Karpas-422 (cell line): ENCODE measurements around the gene ST6GAL1. TPM values are rescaled to one million over a fixed set of nuclear protein-coding genes. Genes with fewer than 3 reads are reported as not detected.

Experiments
- DNase-seq: peaks from one replicate; pipeline ENCODE4 v3.0.0-alpha.2; 2015
- H2AFZ ChIP-seq: fragments of 200-600 bp; sonication (generic); 2 replicates; pipeline ENCODE4 v1.6.1; 2014; ENCODE audit warnings: antibody characterized with exemption, low read length, mixed read lengths
- H3K27ac ChIP-seq: fragments of 200-600 bp; sonication (generic); 2 replicates; pipeline ENCODE4 v1.5.1; 2014; ENCODE audit warnings: mild to moderate bottlenecking, low read length, moderate library complexity
- H3K27me3 ChIP-seq: fragments of 200-600 bp; sonication (generic); 2 replicates; pipeline ENCODE4 v1.6.1; 2014; ENCODE audit warnings: low read length, mixed read lengths
- H3K36me3 ChIP-seq: fragments of 200-600 bp; sonication (generic); 2 replicates; pipeline ENCODE4 v1.6.1; 2014; ENCODE audit warnings: low read length, mixed read lengths; ENCODE audit not compliant: insufficient read depth
- H3K4me1 ChIP-seq: fragments of 200-600 bp; sonication (generic); 2 replicates; pipeline ENCODE4 v1.6.1; 2014; ENCODE audit warnings: mild to moderate bottlenecking, low read length, mixed read lengths
- H3K4me2 ChIP-seq: fragments of 200-600 bp; sonication (generic); 2 replicates; pipeline ENCODE4 v1.6.1; 2014; ENCODE audit warnings: low read length, low read depth, mild to moderate bottlenecking; ENCODE audit not compliant: poor library complexity, severe bottlenecking
- H3K4me3 ChIP-seq: fragments of 200-600 bp; sonication (generic); 2 replicates; pipeline ENCODE4 v1.5.1; 2014; ENCODE audit warnings: mild to moderate bottlenecking, antibody characterized with exemption, low read length, mixed read lengths
- H3K79me2 ChIP-seq: fragments of 200-600 bp; sonication (generic); 2 replicates; pipeline ENCODE4 v1.6.1; 2014; ENCODE audit warnings: mild to moderate bottlenecking, low read length, mixed read lengths
- H3K9ac ChIP-seq: fragments of 200-600 bp; sonication (generic); 2 replicates; pipeline ENCODE4 v1.6.0; 2014; ENCODE audit warnings: low read length
- H3K9me2 ChIP-seq: fragments of 200-600 bp; sonication (generic), shearing (Covaris generic); replicated peaks from 2 replicates; pipeline ENCODE4 v1.6.0; 2014; ENCODE audit warnings: mild to moderate bottlenecking, low read length, moderate library complexity; ENCODE audit not compliant: insufficient read depth
- H3K9me3 ChIP-seq: fragments of 300-700, 200-600 bp; sonication (generic); 2 replicates; pipeline ENCODE4 v1.6.1; 2014; ENCODE audit warnings: low read length, mixed read lengths
- H4K20me1 ChIP-seq: fragments of 200-600 bp; sonication (generic); 2 replicates; pipeline ENCODE4 v1.6.1; 2014; ENCODE audit warnings: mild to moderate bottlenecking, antibody characterized with exemption, low read length, low read depth; ENCODE audit not compliant: insufficient read depth
- total RNA-seq: library from RNA; depleted of rRNA; stranded (reverse); fragments of >200 nt; shearing (Covaris generic); gene quantifications from 2 replicates; pipeline ENCODE4 v1.2.3, GENCODE V29; 2014; ENCODE audit warnings: low replicate concordance

ST6GAL1 gene
- total RNA-seq, 1 experiment from 2014 or later = 416 TPM

DNA sequence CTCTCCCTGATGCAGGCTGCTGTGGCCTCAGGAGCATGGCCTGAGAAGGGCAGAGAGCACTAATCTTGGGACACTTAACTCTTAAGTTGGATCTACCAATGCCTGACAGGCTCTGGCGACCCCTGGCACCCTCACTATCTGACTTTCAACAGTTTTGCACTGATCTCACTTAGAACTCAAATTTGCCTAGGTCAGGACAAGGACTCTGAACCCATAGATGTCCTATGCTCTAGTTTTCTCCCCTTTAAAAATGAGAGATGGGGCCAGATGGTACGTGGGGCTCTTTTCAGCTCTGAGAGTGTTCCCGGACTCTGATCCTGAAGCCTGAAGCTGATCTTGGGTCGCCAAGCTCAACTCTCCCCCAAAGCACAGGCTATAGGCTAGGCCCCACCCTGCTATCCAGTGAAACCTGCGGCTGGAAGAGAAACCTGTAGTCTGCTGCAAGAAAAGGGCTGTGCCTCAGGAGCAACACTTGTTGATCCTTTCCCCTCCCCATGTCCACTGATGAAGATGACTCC lies 143.3 kb downstream of the ST6GAL1 start:
- Histone ChIP-seq H4K20me1 (peaks cover 22% of the 10 kb centered on the region), H3K36me3 (peaks cover 61% of the 10 kb centered on the region), H3K27me3 (no peaks in the 10 kb centered on the region), H3K79me2 (peaks cover 28% of the 10 kb centered on the region), H3K9me2 (no peaks in the 10 kb centered on the region), H2AFZ (no peak overlapping the region), H3K9me3 (no peaks in the 10 kb centered on the region), H3K27ac (peak overlapping the region; percentile 98), H3K4me2 (peak overlapping the region; percentile 73), H3K4me1 (peaks cover 79% of the 10 kb centered on the region), H3K4me3 (peak overlapping the region; percentile 66), H3K9ac (peak overlapping the region; percentile 78)
- DNase-seq = peak; percentile 43

DNA sequence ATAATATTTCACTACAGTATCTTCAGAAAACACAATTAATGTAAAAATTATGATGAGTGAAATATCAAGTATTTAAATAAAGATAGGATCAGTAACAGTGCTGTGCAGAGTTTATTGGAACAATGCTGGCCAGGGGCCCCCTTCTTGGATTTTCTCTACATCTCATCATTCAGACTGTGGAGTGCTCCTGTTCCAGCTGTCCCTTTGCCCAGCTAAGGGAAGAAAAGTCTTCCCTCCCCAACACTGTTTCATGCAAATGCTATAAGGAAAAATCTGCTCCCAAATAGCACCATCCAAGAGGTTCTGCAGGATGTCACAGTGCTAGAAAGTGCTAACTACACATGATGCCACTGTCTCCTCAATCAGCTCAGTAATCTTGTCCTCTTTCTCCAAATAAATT lies 144.5 kb downstream of the ST6GAL1 start:
- Histone ChIP-seq H3K79me2 (peaks cover 25% of the 10 kb centered on the region), H3K27me3 (no peaks in the 10 kb centered on the region), H4K20me1 (peaks cover 22% of the 10 kb centered on the region), H3K9me3 (no peaks in the 10 kb centered on the region), H3K9me2 (no peaks in the 10 kb centered on the region), H3K4me1 (peaks cover 67% of the 10 kb centered on the region), H3K27ac (peak overlapping the region; percentile 98), H2AFZ (no peak overlapping the region), H3K9ac (no peak overlapping the region), H3K36me3 (peaks cover 51% of the 10 kb centered on the region), H3K4me2 (peak overlapping the region; percentile 73), H3K4me3 (0 out of 2 replicates have a peak overlapping the region, but pooled peaks have one; percentile 66)
- DNase-seq = no peak

DNA sequence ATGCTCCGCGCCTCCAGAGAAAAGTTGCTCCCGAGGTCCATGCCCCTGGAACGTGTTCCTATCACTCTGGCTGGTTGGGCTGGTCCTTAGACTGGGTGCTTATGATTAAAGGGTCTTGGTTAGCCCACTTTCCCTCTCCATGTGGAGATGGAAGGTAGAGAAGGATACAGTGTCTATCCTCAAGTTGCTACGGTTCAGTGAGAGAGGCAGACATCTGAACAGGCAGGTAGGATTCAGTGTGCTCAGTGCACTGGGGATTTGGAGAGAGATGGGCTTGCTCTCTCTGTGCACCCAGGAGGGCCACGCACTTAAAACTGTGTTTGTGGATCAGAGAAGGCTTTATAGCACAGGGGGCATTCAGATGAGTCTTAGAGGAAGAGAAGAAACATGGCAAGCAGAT lies 146.0 kb downstream of the ST6GAL1 start:
- H4K20me1 ChIP-seq = peaks cover 22% of the 10 kb centered on the region

DNA sequence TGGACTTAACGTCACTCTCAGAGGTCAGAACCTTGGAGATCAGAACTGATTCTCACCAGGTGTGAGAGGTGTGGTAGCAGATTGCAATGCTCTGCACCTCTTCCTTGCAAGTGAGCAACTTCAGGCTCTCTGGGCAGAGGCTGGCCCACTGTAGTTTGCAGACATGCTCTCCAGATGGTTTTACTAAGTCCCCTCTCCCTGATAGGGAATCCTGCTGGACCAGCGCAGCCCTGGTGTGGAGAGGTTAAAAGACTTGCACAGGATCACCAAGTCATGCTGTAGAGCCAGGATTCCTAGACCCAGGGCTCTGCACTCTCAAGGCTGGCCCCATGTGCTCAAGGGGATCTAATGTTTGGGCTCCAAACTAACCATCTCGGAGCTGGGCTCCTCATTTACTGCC lies 146.8 kb downstream of the ST6GAL1 start:
- H3K27ac ChIP-seq = peak overlapping the region; percentile 98

More for the DNA sequence above, 146.0 kb downstream of the ST6GAL1 start:
- Histone ChIP-seq H2AFZ (no peak overlapping the region), H3K4me3 (no peak overlapping the region), H3K79me2 (peaks cover 25% of the 10 kb centered on the region), H3K9me3 (no peaks in the 10 kb centered on the region), H3K27me3 (no peaks in the 10 kb centered on the region), H3K4me1 (peaks cover 53% of the 10 kb centered on the region), H3K36me3 (peaks cover 50% of the 10 kb centered on the region), H3K4me2 (no peak overlapping the region), H3K9ac (no peak overlapping the region), H3K27ac (peak overlapping the region; percentile 98), H3K9me2 (no peaks in the 10 kb centered on the region)
- DNase-seq = no peak

DNA sequence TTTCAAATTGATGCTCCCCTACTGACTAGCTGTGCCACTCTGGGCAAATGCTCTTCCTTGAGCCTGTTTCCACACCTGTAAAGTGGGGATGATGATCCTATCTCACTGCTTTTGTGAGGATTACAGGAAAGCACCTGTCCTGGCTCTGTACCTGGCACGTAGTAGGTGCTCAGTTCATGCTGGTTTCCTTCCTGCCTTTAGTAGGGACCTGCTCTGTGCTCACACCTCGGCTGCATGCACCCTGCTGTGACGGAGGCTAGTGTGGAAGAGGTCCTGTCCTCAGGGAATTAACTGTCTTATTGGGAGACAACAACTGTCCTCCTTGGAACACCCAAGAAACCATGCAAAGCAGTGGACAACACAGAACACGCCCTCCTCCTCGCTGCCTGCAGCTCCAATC lies 147.2 kb downstream of the ST6GAL1 start:
- no peak overlapping the region for H3K9ac ChIP-seq
- peaks cover 25% of the 10 kb centered on the region for H3K79me2 ChIP-seq
- no peak overlapping the region for H3K4me3 ChIP-seq
- H3K9me3 ChIP-seq = no peaks in the 10 kb centered on the region
- H2AFZ ChIP-seq = no peak overlapping the region
- H4K20me1 ChIP-seq = peaks cover 22% of the 10 kb centered on the region
- peaks cover 48% of the 10 kb centered on the region for H3K4me1 ChIP-seq
- no peak overlapping the region for H3K4me2 ChIP-seq
- H3K9me2 ChIP-seq = no peaks in the 10 kb centered on the region
- peak overlapping the region; percentile 98 for H3K27ac ChIP-seq
- peaks cover 50% of the 10 kb centered on the region for H3K36me3 ChIP-seq
- H3K27me3 ChIP-seq = no peaks in the 10 kb centered on the region
- DNase-seq = no peak

More for the DNA sequence above, 146.8 kb downstream of the ST6GAL1 start:
- H3K27me3 ChIP-seq = no peaks in the 10 kb centered on the region
- peak; percentile 42 for DNase-seq
- no peaks in the 10 kb centered on the region for H3K9me2 ChIP-seq
- peaks cover 25% of the 10 kb centered on the region for H3K79me2 ChIP-seq
- H3K9me3 ChIP-seq = no peaks in the 10 kb centered on the region
- H3K9ac ChIP-seq = no peak overlapping the region
- H4K20me1 ChIP-seq = peaks cover 22% of the 10 kb centered on the region
- no peak overlapping the region for H3K4me2 ChIP-seq
- H3K4me1 ChIP-seq = peaks cover 49% of the 10 kb centered on the region
- H2AFZ ChIP-seq = no peak overlapping the region
- no peak overlapping the region for H3K4me3 ChIP-seq
- peaks cover 50% of the 10 kb centered on the region for H3K36me3 ChIP-seq

DNA sequence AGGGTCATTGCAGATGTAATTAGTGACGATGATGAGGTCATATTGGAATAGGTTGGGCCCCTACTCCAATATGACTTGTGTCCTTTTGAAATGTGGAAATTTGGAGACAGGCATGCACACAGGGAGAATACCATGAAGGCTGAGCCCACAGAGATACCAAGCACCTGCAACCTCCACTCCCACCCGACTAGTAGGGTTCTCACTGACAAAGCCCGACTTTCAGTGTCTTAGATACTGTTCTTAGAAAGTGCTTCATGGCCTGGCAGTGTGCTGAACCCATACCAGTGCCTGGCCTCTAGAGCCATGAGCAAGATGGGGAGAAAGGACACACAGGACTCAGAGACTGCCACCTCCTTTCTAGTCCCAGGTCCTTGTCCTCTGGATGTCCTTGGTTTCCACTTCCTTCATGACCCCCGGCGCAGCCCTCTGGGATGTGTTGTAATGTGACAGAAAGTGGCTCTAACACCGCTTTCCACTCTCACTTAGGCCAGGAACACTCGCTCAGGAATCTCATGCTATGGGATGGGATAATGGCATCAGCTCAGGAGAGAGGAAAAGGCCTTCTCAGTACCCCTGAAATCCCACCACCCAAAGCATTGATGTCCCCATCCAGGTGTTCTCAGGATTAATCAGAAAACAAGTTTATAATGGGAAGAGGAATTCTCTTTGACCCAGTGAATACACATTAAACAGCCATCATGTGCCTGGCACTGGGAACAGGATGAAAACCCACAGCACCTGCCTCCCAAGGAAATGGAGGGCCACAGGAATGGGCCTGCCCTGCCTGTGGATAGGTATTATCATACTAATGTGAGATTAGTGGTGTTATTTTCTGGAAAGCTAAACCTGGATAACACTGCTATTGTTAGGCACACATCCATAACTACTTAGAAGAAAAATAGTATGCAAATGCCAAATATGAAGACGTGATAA lies 149.0 kb downstream of the ST6GAL1 start:
- no peaks in the 10 kb centered on the region for H3K9me2 ChIP-seq
- no peak overlapping the region for H3K4me2 ChIP-seq
- H3K9me3 ChIP-seq = no peaks in the 10 kb centered on the region
- H3K27ac ChIP-seq = peak overlapping the region; percentile 52
- H4K20me1 ChIP-seq = peaks cover 21% of the 10 kb centered on the region
- H2AFZ ChIP-seq = no peak overlapping the region
- H3K27me3 ChIP-seq = no peaks in the 10 kb centered on the region
- H3K4me3 ChIP-seq = no peak overlapping the region
- H3K4me1 ChIP-seq = peaks cover 35% of the 10 kb centered on the region
- H3K9ac ChIP-seq = no peak overlapping the region
- peaks cover 7% of the 10 kb centered on the region for H3K79me2 ChIP-seq
- peaks cover 33% of the 10 kb centered on the region for H3K36me3 ChIP-seq
- DNase-seq = peak; percentile 62

DNA sequence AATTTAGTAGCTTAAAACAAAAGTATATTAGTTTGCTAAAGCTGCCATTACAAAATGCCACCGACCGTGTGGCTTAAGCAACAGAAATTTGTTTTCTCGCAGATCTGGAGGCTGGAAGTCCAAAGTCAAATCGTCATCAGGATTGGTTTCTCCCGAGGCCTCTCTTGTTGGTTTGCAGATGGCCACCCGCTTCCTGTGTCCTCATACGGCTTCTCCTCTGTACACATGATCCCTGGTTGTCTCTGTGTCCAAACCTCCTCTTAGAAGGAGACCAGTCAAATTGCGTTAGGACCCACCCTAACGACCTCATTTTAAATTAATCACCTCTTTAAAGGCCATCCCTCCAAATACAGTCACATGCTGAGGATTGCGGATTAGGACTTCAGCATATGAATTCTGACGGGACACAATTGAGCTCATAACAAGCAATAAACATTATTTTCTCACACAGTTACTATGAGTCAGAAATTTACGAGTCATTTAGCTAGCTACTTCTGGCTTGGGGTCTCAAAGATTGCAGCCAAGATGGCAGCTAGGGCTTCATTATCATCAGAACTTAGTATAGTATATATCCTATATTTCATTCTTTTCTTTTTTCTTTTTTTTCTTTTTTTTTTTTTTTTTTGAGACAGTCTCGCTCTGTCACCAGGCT lies 150.6 kb downstream of the ST6GAL1 start:
- H3K27ac ChIP-seq = peak overlapping the region; percentile 52
- H3K4me2 ChIP-seq = no peak overlapping the region

More for the DNA sequence above, 150.6 kb downstream of the ST6GAL1 start:
- H2AFZ ChIP-seq = no peak overlapping the region
- peak; percentile 53 for DNase-seq
- peaks cover 18% of the 10 kb centered on the region for H3K36me3 ChIP-seq
- no peaks in the 10 kb centered on the region for H3K9me3 ChIP-seq
- H3K4me1 ChIP-seq = peaks cover 21% of the 10 kb centered on the region
- H3K79me2 ChIP-seq = no peaks in the 10 kb centered on the region
- no peak overlapping the region for H3K9ac ChIP-seq
- no peak overlapping the region for H3K4me3 ChIP-seq
- peaks cover 14% of the 10 kb centered on the region; the same call in 1 of the 2 replicates for H4K20me1 ChIP-seq
- no peaks in the 10 kb centered on the region for H3K9me2 ChIP-seq
- no peaks in the 10 kb centered on the region for H3K27me3 ChIP-seq
